Uterus (tissue), 2 donors: ENCODE results near the gene MPZ.

ENCODE experiments used
- CTCF ChIP-seq, 4 experiments: fragments of 200-600 bp in 2 of 4; fragments of 450-650 bp in 2 of 4; sonication (generic) in 2 of 4; IDR thresholded peaks; one replicate each; pipeline ENCODE4 v1.5.1; 2016 to 2019; ENCODE audit warnings: antibody characterized with exemption in 4 of 4, mild to moderate bottlenecking in 2 of 4, moderate library complexity in 1 of 4
- POLR2A ChIP-seq, 2 donors: fragments of 450-650 bp; IDR thresholded peaks; one replicate each; pipeline ENCODE4 v1.6.1; 2016; ENCODE audit warnings: antibody characterized with exemption in 2 of 2, mild to moderate bottlenecking in 1 of 2, moderate library complexity in 1 of 2

GRCh38 chr1:161335796-161336195, 26.0 kb upstream of the MPZ start:
- no peak for TF ChIP-seq POLR2A (IDR thresholded peaks at IDR 0.05)
- TF ChIP-seq CTCF (IDR thresholded peaks at IDR 0.05): no peak
